ENCODE measurements around the gene ZNF22. TPM values are rescaled to one million over a fixed set of nuclear protein-coding genes. Genes with fewer than 3 reads are reported as not detected.

Gene ZNF22
- total RNA-seq, 1 experiment from 2014 or later, result 36.9 TPM

- H3K23ac ChIP-seq (ENCODE audit: insufficient read length, low read depth, low read length), result no peak overlapping the region
- no peaks in the 10 kb centered on the region for H3K79me1 ChIP-seq (ENCODE audit: insufficient read depth, low read depth, low read length, poor library complexity, severe bottlenecking)
- H4K91ac ChIP-seq (ENCODE audit: insufficient read length, low read depth, low read length), result no peak overlapping the region
- H3K18ac ChIP-seq (ENCODE audit: insufficient read length, low read depth, low read length), result no peak overlapping the region
- H3K9me3 ChIP-seq (ENCODE audit: control insufficient read depth, low read depth, low read length), result no peaks in the 10 kb centered on the region
- no peak overlapping the region for H3T11ph ChIP-seq (ENCODE audit: low read length)
- H4K8ac ChIP-seq (replicated peaks; ENCODE audit: insufficient read length, low read depth, low read length), result no peak overlapping the region
- H3K56ac ChIP-seq (ENCODE audit: insufficient read length, low read depth, low read length), result no peak overlapping the region
- H2BK15ac ChIP-seq (ENCODE audit: low read depth, low read length), result no peak overlapping the region
- no peak overlapping the region for H2BK12ac ChIP-seq (ENCODE audit: insufficient read length, low read depth, low read length)
- H3K4me1 Mint-ChIP-seq, result peaks cover 52 to 54% of the 10 kb centered on the region in 2 experiments
- no peak overlapping the region for H4K5ac ChIP-seq (ENCODE audit: insufficient read length, low read depth, low read length)
- TF ChIP-seq, protein P1, sequence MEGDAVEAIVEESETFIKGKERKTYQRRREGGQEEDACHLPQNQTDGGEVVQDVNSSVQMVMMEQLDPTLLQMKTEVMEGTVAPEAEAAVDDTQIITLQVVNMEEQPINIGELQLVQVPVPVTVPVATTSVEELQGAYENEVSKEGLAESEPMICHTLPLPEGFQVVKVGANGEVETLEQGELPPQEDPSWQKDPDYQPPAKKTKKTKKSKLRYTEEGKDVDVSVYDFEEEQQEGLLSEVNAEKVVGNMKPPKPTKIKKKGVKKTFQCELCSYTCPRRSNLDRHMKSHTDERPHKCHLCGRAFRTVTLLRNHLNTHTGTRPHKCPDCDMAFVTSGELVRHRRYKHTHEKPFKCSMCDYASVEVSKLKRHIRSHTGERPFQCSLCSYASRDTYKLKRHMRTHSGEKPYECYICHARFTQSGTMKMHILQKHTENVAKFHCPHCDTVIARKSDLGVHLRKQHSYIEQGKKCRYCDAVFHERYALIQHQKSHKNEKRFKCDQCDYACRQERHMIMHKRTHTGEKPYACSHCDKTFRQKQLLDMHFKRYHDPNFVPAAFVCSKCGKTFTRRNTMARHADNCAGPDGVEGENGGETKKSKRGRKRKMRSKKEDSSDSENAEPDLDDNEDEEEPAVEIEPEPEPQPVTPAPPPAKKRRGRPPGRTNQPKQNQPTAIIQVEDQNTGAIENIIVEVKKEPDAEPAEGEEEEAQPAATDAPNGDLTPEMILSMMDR (conservative IDR thresholded peaks at IDR 0.05), result no peak
- peak overlapping the region in 2 of 3 experiments; percentile 55 to 70; a peak in 3 of 7 replicates for H3K27ac Mint-ChIP-seq
- H2AK5ac ChIP-seq (ENCODE audit: insufficient read length, low read length), result no peak overlapping the region
- H3K27me3 ChIP-seq (ENCODE audit: insufficient read depth, low read length), result no peaks in the 10 kb centered on the region
- H3K9me3 Mint-ChIP-seq, result no peaks in the 10 kb centered on the region
- H2BK5ac ChIP-seq (ENCODE audit: insufficient read length, low read length), result no peak overlapping the region
- peaks cover 2% of the 10 kb centered on the region for H3K23me2 ChIP-seq (ENCODE audit: insufficient read length, low read depth, low read length, poor library complexity, severe bottlenecking)
- H3K27ac ChIP-seq (ENCODE audit: insufficient read length, low read depth, low read length), result no peak overlapping the region
- no peak overlapping the region for H2AFZ ChIP-seq (ENCODE audit: low read length)
- peak overlapping the region in 1 of 2 experiments; percentile 35; a peak in 2 of 5 replicates for H3K4me3 Mint-ChIP-seq
- H3K14ac ChIP-seq (ENCODE audit: insufficient read depth, low read length), result no peak overlapping the region
- no peaks in the 10 kb centered on the region for H3K79me2 ChIP-seq (ENCODE audit: insufficient read depth, low read length)
- H4K20me1 ChIP-seq (ENCODE audit: control insufficient read depth, insufficient read depth, insufficient read length), result no peaks in the 10 kb centered on the region
- H3K4me1 ChIP-seq (ENCODE audit: insufficient read depth, low read length), result peaks cover 7% of the 10 kb centered on the region; the same call in 1 of the 2 replicates
- no peak for DNase-seq
- no peak overlapping the region for H2BK120ac ChIP-seq (ENCODE audit: low read depth, low read length, poor library complexity, severe bottlenecking)
- no peak overlapping the region for H3K4me2 ChIP-seq (ENCODE audit: insufficient read depth, insufficient read length, low read length)
- H3K4ac ChIP-seq (ENCODE audit: low read depth, low read length), result no peak overlapping the region
- peaks cover 7% of the 10 kb centered on the region for H3K27me3 Mint-ChIP-seq (ENCODE audit: low read depth)
- no CpG with 5 or more reads among the region's 13 CpGs for WGBS (ENCODE audit: extremely low coverage, insufficient read length, low lambda C conversion rate)
- H3K36me3 Mint-ChIP-seq (ENCODE audit: insufficient read depth in 1 of 3, low read depth in 3 of 3), result peaks cover 0 to 3% (median under 1%) of the 10 kb centered on the region in 3 experiments; a peak in 2 of 7 replicates
- H2BK20ac ChIP-seq (ENCODE audit: low read depth, low read length, poor library complexity, severe bottlenecking), result no peak overlapping the region
- no peak overlapping the region for H3K9ac ChIP-seq (ENCODE audit: extremely low read depth, insufficient read length, low read length)
Observed at GRCh38 chr10:44979281-44980191, 21.2 kb upstream of the ZNF22 start.

Data from H9 (cell line).